Activated CD4-positive, alpha-beta memory T cell treated with anti-CD3 and anti-CD28 coated beads, Interleukin-2, amount 10 ng/mL, durations not matched to agents 7 days and 5 days (primary cell): ENCODE results near the gene SH3PXD2B. TPM values are rescaled to one million over a fixed set of nuclear protein-coding genes. Genes with fewer than 3 reads are reported as not detected.
"Not testable (repeated sequence)": the region's sequence is repeated elsewhere in the genome, so short reads cannot be mapped to it uniquely, and the experiment has no call there.

ENCODE experiments used
- CTCF ChIA-PET: fragments of 350-600 bp; sonication (Branson Sonifier 250); formaldehyde crosslinking; loops from one replicate; lab custom pipeline; 2021; ENCODE audit warnings: antibody characterized with exemption, inconsistent platforms; lab: Charles Lee
- POLR2A ChIA-PET: fragments of 350-600 bp; sonication (Branson Sonifier 250); formaldehyde crosslinking; loops from one replicate; lab custom pipeline; 2021; ENCODE audit warnings: antibody characterized with exemption; lab: Charles Lee
- DNase-seq: peaks from one replicate; pipeline ENCODE4 v3.0.0-alpha.2; 2020
- H3K27ac Mint-ChIP-seq: one replicate; pipeline ENCODE4 v1.8.0; 2021; ENCODE audit warnings: mild to moderate bottlenecking, mixed read lengths
- H3K27me3 Mint-ChIP-seq: one replicate; pipeline ENCODE4 v1.8.0; 2021; ENCODE audit warnings: mixed read lengths
- H3K36me3 Mint-ChIP-seq: one replicate; pipeline ENCODE4 v1.8.0; 2021; ENCODE audit warnings: low read depth, mixed read lengths
- H3K4me1 Mint-ChIP-seq: one replicate; pipeline ENCODE4 v1.8.0; 2021; ENCODE audit warnings: mixed read lengths
- H3K4me3 Mint-ChIP-seq: one replicate; pipeline ENCODE4 v1.8.0; 2021; ENCODE audit warnings: mild to moderate bottlenecking, mixed read lengths
- H3K9me3 Mint-ChIP-seq: one replicate; pipeline ENCODE4 v1.8.0; 2021; ENCODE audit warnings: mixed read lengths
- total RNA-seq, 2 experiments: library from RNA; stranded (reverse); gene quantifications; one replicate each; pipeline ENCODE4 v1.2.3, GENCODE V29; 2021

Gene SH3PXD2B
- total RNA-seq, 2 experiments from 2014 or later = 0.25 TPM

- H3K4me3 Mint-ChIP-seq = no peak overlapping the region
- ChIA-PET CTCF (no interaction called here), POLR2A (no interaction called here)
- H3K9me3 Mint-ChIP-seq = no peaks in the 10 kb centered on the region
- H3K27ac Mint-ChIP-seq = no peak overlapping the region
- H3K4me1 Mint-ChIP-seq = peaks cover 8% of the 10 kb centered on the region
- DNase-seq = no peak
- no peaks in the 10 kb centered on the region for H3K36me3 Mint-ChIP-seq
- H3K27me3 Mint-ChIP-seq = no peaks in the 10 kb centered on the region
These were observed 73.2 kb downstream of the SH3PXD2B start for GRCh38 chr5:172380987-172381643.

- CTCF ChIA-PET = interaction anchor here (1.2 kb wide), 1 partner anchor 10 kb away, joined by 4 read pairs; no protein-coding TSS in a partner anchor
- Mint-ChIP-seq H3K36me3 (no peaks in the 10 kb centered on the region), H3K4me3 (no peak overlapping the region), H3K9me3 (no peaks in the 10 kb centered on the region), H3K4me1 (peaks cover 8% of the 10 kb centered on the region), H3K27me3 (no peaks in the 10 kb centered on the region), H3K27ac (no peak overlapping the region)
- no peak for DNase-seq
- POLR2A ChIA-PET = no interaction called here
These were observed 73.9 kb downstream of the SH3PXD2B start for GRCh38 chr5:172380301-172380986.

- Mint-ChIP-seq H3K9me3 (no peaks in the 10 kb centered on the region), H3K4me3 (no peak overlapping the region), H3K4me1 (peaks cover 8% of the 10 kb centered on the region), H3K27me3 (peaks cover 4% of the 10 kb centered on the region), H3K36me3 (no peaks in the 10 kb centered on the region), H3K27ac (no peak overlapping the region)
- CTCF ChIA-PET = interaction anchor here (0.7 to 1.2 kb wide), 2 partner anchors 9 to 26 kb away, joined by 3 to 4 read pairs; no protein-coding TSS in a partner anchor
- no peak for DNase-seq
- POLR2A ChIA-PET = no interaction called here
These were observed 74.8 kb downstream of the SH3PXD2B start for GRCh38 chr5:172379481-172379880.

- Mint-ChIP-seq H3K27me3 (peaks cover 4% of the 10 kb centered on the region), H3K9me3 (no peaks in the 10 kb centered on the region), H3K27ac (no peak overlapping the region), H3K36me3 (no peaks in the 10 kb centered on the region), H3K4me1 (peaks cover 8% of the 10 kb centered on the region), H3K4me3 (no peak overlapping the region)
- CTCF ChIA-PET = interaction anchor here (1.0 kb wide), 1 partner anchor 72 kb away, joined by 4 read pairs; no protein-coding TSS in a partner anchor
- no peak for DNase-seq
- POLR2A ChIA-PET = no interaction called here
These were observed 76.5 kb downstream of the SH3PXD2B start for GRCh38 chr5:172377856-172378255.

GRCh38 chr5:172377438-172377837, 76.9 kb downstream of the SH3PXD2B start:
- no peak for DNase-seq
- no peaks in the 10 kb centered on the region for H3K36me3 Mint-ChIP-seq
- H3K4me3 Mint-ChIP-seq = no peak overlapping the region
- peaks cover 4% of the 10 kb centered on the region for H3K27me3 Mint-ChIP-seq
- CTCF ChIA-PET = interaction anchor here (1.0 kb wide), 1 partner anchor 72 kb away, joined by 4 read pairs; no protein-coding TSS in a partner anchor
- H3K27ac Mint-ChIP-seq = no peak overlapping the region
- POLR2A ChIA-PET = no interaction called here
- peaks cover 8% of the 10 kb centered on the region for H3K4me1 Mint-ChIP-seq
- H3K9me3 Mint-ChIP-seq = no peaks in the 10 kb centered on the region

- Mint-ChIP-seq H3K36me3 (peaks cover 2% of the 10 kb centered on the region), H3K9me3 (peaks cover 15% of the 10 kb centered on the region), H3K4me1 (peaks cover 8% of the 10 kb centered on the region), H3K27me3 (peaks cover 7% of the 10 kb centered on the region), H3K27ac (no peak overlapping the region), H3K4me3 (no peak overlapping the region)
- ChIA-PET POLR2A (no interaction called here), CTCF (no interaction called here)
- no peak for DNase-seq
These were observed 79.5 kb downstream of the SH3PXD2B start for GRCh38 chr5:172374783-172375182.

- H3K27me3 Mint-ChIP-seq = peaks cover 7% of the 10 kb centered on the region
- DNase-seq = no peak
- H3K36me3 Mint-ChIP-seq = peaks cover 2% of the 10 kb centered on the region
- H3K9me3 Mint-ChIP-seq = peaks cover 15% of the 10 kb centered on the region
- POLR2A ChIA-PET = no interaction called here
- H3K4me3 Mint-ChIP-seq = no peak overlapping the region
- H3K4me1 Mint-ChIP-seq = peaks cover 8% of the 10 kb centered on the region
- CTCF ChIA-PET = no interaction called here
- no peak overlapping the region for H3K27ac Mint-ChIP-seq
These were observed 80.6 kb downstream of the SH3PXD2B start for GRCh38 chr5:172373680-172374079.

GRCh38 chr5:172371684-172372083, 82.6 kb downstream of the SH3PXD2B start:
- ChIA-PET CTCF (interaction anchor here (1.3 to 2.4 kb wide), 4 partner anchors 16 to 460 kb away, joined by 4 to 6 read pairs (median 5); no protein-coding TSS in a partner anchor), POLR2A (no interaction called here)
- no peaks in the 10 kb centered on the region for H3K4me1 Mint-ChIP-seq
- H3K4me3 Mint-ChIP-seq = no peak overlapping the region
- DNase-seq = no peak
- H3K9me3 Mint-ChIP-seq = peaks cover 15% of the 10 kb centered on the region
- H3K27me3 Mint-ChIP-seq = peaks cover 7% of the 10 kb centered on the region
- no peak overlapping the region for H3K27ac Mint-ChIP-seq
- H3K36me3 Mint-ChIP-seq = peaks cover 2% of the 10 kb centered on the region

GRCh38 chr5:172370648-172371545, 83.4 kb downstream of the SH3PXD2B start:
- H3K27me3 Mint-ChIP-seq = peaks cover 7% of the 10 kb centered on the region
- H3K4me1 Mint-ChIP-seq = peaks cover 1% of the 10 kb centered on the region
- no peak overlapping the region for H3K4me3 Mint-ChIP-seq
- H3K27ac Mint-ChIP-seq = no peak overlapping the region
- peaks cover 15% of the 10 kb centered on the region for H3K9me3 Mint-ChIP-seq
- peaks cover 2% of the 10 kb centered on the region for H3K36me3 Mint-ChIP-seq
- peak; percentile 50 for DNase-seq
- ChIA-PET POLR2A (interaction anchor here (1.2 kb wide), 1 partner anchor 197 kb away, joined by 3 read pairs; no protein-coding TSS in a partner anchor), CTCF (interaction anchor here (0.5 to 2.4 kb wide), 11 partner anchors 9 to 459 kb away, joined by 3 to 6 read pairs (median 4); no protein-coding TSS in a partner anchor)

- ChIA-PET POLR2A (interaction anchor here (1.2 kb wide), 1 partner anchor 196 kb away, joined by 3 read pairs; no protein-coding TSS in a partner anchor), CTCF (interaction anchor here (0.6 to 1.8 kb wide), 8 partner anchors 10 to 99 kb away, joined by 3 to 6 read pairs (median 4); no protein-coding TSS in a partner anchor)
- Mint-ChIP-seq H3K9me3 (peaks cover 15% of the 10 kb centered on the region), H3K4me1 (peaks cover 6% of the 10 kb centered on the region), H3K36me3 (peaks cover 2% of the 10 kb centered on the region), H3K27ac (no peak overlapping the region), H3K27me3 (peaks cover 7% of the 10 kb centered on the region), H3K4me3 (no peak overlapping the region)
- no peak for DNase-seq
These were observed 84.1 kb downstream of the SH3PXD2B start for GRCh38 chr5:172370237-172370640.

- H3K36me3 Mint-ChIP-seq, POLR2A ChIA-PET, H3K27ac Mint-ChIP-seq, H3K27me3 Mint-ChIP-seq, DNase-seq, H3K4me3 Mint-ChIP-seq: not testable (repeated sequence)
- CTCF ChIA-PET = interaction anchor here (1.0 kb wide), 1 partner anchor 457 kb away, joined by 3 read pairs; no protein-coding TSS in a partner anchor
- Mint-ChIP-seq H3K4me1 (peaks cover 12% of the 10 kb centered on the region), H3K9me3 (peaks cover 15% of the 10 kb centered on the region)
These were observed 85.6 kb downstream of the SH3PXD2B start for GRCh38 chr5:172368699-172369098.

GRCh38 chr5:172365948-172366608, 88.2 kb downstream of the SH3PXD2B start:
- H3K9me3 Mint-ChIP-seq = peaks cover 10% of the 10 kb centered on the region

More at GRCh38 chr5:172365948-172366608, 88.2 kb downstream of the SH3PXD2B start:
- ChIA-PET CTCF (no interaction called here), POLR2A (no interaction called here)
- Mint-ChIP-seq H3K27me3 (peaks cover 5% of the 10 kb centered on the region), H3K4me3 (no peak overlapping the region), H3K36me3 (peaks cover 2% of the 10 kb centered on the region), H3K27ac (no peak overlapping the region), H3K4me1 (peaks cover 25% of the 10 kb centered on the region)
- DNase-seq = no peak
